Thyroid gland (tissue), 4 donors: ENCODE data around the gene GFI1.

ENCODE experiments used
- CTCF ChIP-seq, 6 experiments: fragments of 200-600 bp in 3 of 6; fragments of 450-650 bp in 3 of 6; sonication (generic) in 3 of 6; IDR thresholded peaks; one replicate each; pipeline ENCODE4 v1.5.1; 2016 to 2019; ENCODE audit warnings: antibody characterized with exemption in 6 of 6, mild to moderate bottlenecking in 2 of 6, inconsistent platforms in 1 of 6, moderate library complexity in 1 of 6
- POLR2A ChIP-seq, 2 donors: fragments of 450-650 bp; IDR thresholded peaks; one replicate each; pipeline ENCODE4 v1.6.1; 2017; ENCODE audit warnings: antibody characterized with exemption in 2 of 2, mild to moderate bottlenecking in 2 of 2, moderate library complexity in 1 of 2

GRCh38 chr1:92430030-92430429, 56.7 kb downstream of the GFI1 start:
- TF ChIP-seq POLR2A (IDR thresholded peaks at IDR 0.05) (no peak), CTCF (IDR thresholded peaks at IDR 0.05) (no peak)
